CD4-positive, alpha-beta T cell (primary cell): Measurements from ENCODE around the gene TAS2R40. TPM values are rescaled to one million over a fixed set of nuclear protein-coding genes. Genes with fewer than 3 reads are reported as not detected.

Experiments
- ATAC-seq: fragments of 200-7000 bp; cut with Tn5 transposase; one replicate; pipeline ENCODE4 v1.10.0; 2022; ENCODE audit warnings: mild to moderate bottlenecking; ENCODE audit not compliant: poor library complexity
- CTCF ChIA-PET: fragments of 350-600 bp; sonication (Branson Sonifier 250); formaldehyde crosslinking; loops from one replicate; lab custom pipeline; 2021; ENCODE audit warnings: antibody characterized with exemption, inconsistent platforms; lab: Charles Lee
- POLR2A ChIA-PET: fragments of 350-600 bp; sonication (Branson Sonifier 250); formaldehyde crosslinking; loops from one replicate; lab custom pipeline; 2021; ENCODE audit warnings: antibody characterized with exemption, inconsistent platforms; lab: Charles Lee
- DNase-seq, 14 experiments: peaks; one replicate each; pipeline ENCODE4 v3.0.0-alpha.2; 2013 to 2020; ENCODE audit warnings: mixed read lengths in 2 of 14
- H3K27ac ChIP-seq, 2 donors: one replicate each; pipeline versions ENCODE4 v1.5.1 to v1.7.0; 2013; ENCODE audit warnings: low read length in 2 of 2, low read depth in 1 of 2, mild to moderate bottlenecking in 1 of 2
- H3K27me3 ChIP-seq, 2 experiments: 1 replicate in 1 of 2; 2 replicates in 1 of 2; pipeline versions ENCODE4 v1.6.1 to v1.7.0; 2013; ENCODE audit warnings: low read length in 2 of 2, control low read depth in 1 of 2, mild to moderate bottlenecking in 1 of 2, moderate library complexity in 1 of 2; ENCODE audit not compliant: insufficient read depth in 2 of 2, control insufficient read depth in 1 of 2
- H3K36me3 ChIP-seq: one replicate; pipeline ENCODE4 v1.6.1; 2013; ENCODE audit warnings: low read length, control low read depth; ENCODE audit not compliant: insufficient read depth
- H3K4me1 ChIP-seq: one replicate; pipeline ENCODE4 v1.6.1; 2013; ENCODE audit warnings: low read length, control low read depth; ENCODE audit not compliant: insufficient read depth
- H3K4me3 ChIP-seq: one replicate; pipeline ENCODE4 v1.5.1; 2013; ENCODE audit warnings: mild to moderate bottlenecking, low read length, moderate library complexity
- H3K9me3 ChIP-seq, 2 experiments: 1 replicate in 1 of 2; 2 replicates in 1 of 2; pipeline versions ENCODE4 v1.6.1 to v1.7.0; 2013; ENCODE audit warnings: low read length in 2 of 2, mild to moderate bottlenecking in 2 of 2, control low read depth in 1 of 2, moderate library complexity in 1 of 2; ENCODE audit not compliant: control insufficient read depth in 1 of 2, insufficient read depth in 1 of 2
- H3K27ac Mint-ChIP-seq: one replicate; pipeline ENCODE4 v1.8.0; 2020; ENCODE audit warnings: mixed read lengths
- H3K27me3 Mint-ChIP-seq: one replicate; pipeline ENCODE4 v1.8.0; 2021; ENCODE audit warnings: mixed read lengths
- H3K36me3 Mint-ChIP-seq: one replicate; pipeline ENCODE4 v1.8.0; 2021; ENCODE audit warnings: low read depth, mixed read lengths
- H3K4me1 Mint-ChIP-seq: one replicate; pipeline ENCODE4 v1.8.0; 2021; ENCODE audit warnings: low read depth, mixed read lengths
- H3K4me3 Mint-ChIP-seq: one replicate; pipeline ENCODE4 v1.8.0; 2020; ENCODE audit warnings: mild to moderate bottlenecking, mixed read lengths
- H3K9me3 Mint-ChIP-seq: one replicate; pipeline ENCODE4 v1.8.0; 2020; ENCODE audit warnings: mixed read lengths
- CTCF ChIP-seq: fragments of 200-600 bp; IDR thresholded peaks from one replicate; pipeline ENCODE4 v1.8.0; 2022; ENCODE audit warnings: antibody characterized with exemption, mild to moderate bottlenecking
- intact Hi-C, 2 experiments: fragments of 100-400 bp; cut with DNase I in 1 of 2; cut with micrococcal nuclease in 1 of 2; formaldehyde crosslinking; loops; one replicate each; pipeline versions ENCODE4 v1.15.1 to v1.9.0; 2023 to 2025; cut with DNase I, micrococcal nuclease
- total RNA-seq, 174 experiments: library from RNA in 2 of 174; stranded (reverse) in 2 of 174; gene quantifications; one replicate each; pipeline ENCODE4 v1.2.3 and lab custom pipeline; 2021 to 2026

Gene TAS2R40
- total RNA-seq, 2 experiments from 2014 or later = not detected

- Mint-ChIP-seq H3K27ac (no peak overlapping the region), H3K27me3 (peaks cover 13% of the 10 kb centered on the region), H3K4me3 (no peak overlapping the region), H3K36me3 (no peaks in the 10 kb centered on the region), H3K9me3 (no peaks in the 10 kb centered on the region), H3K4me1 (no peaks in the 10 kb centered on the region)
- Histone ChIP-seq H3K36me3 (no peaks in the 10 kb centered on the region), H3K4me1 (no peaks in the 10 kb centered on the region), H3K27ac (no peak overlapping the region), H3K4me3 (no peak overlapping the region), H3K9me3 (no peaks in the 10 kb centered on the region), H3K27me3 (peaks cover 0 to 6% of the 10 kb centered on the region in 2 experiments)
- no peak for ATAC-seq
- no peak for TF ChIP-seq CTCF
- ChIA-PET POLR2A (no interaction called here), CTCF (interaction anchor here (1.6 kb wide), 1 partner anchor 9 kb away, joined by 9 read pairs; no protein-coding TSS in a partner anchor)
- DNase-seq = no peak
- intact Hi-C loops = no loop called here
Observed at GRCh38 chr7:143223784-143224183, 1.9 kb downstream of the TAS2R40 start.

- no peaks in the 10 kb centered on the region for H3K9me3 ChIP-seq
- Mint-ChIP-seq H3K36me3 (no peaks in the 10 kb centered on the region), H3K9me3 (no peaks in the 10 kb centered on the region), H3K4me1 (no peaks in the 10 kb centered on the region), H3K27ac (no peak overlapping the region), H3K4me3 (no peak overlapping the region), H3K27me3 (peaks cover 13% of the 10 kb centered on the region)
- H3K4me1 ChIP-seq = no peaks in the 10 kb centered on the region
- no peak overlapping the region for H3K4me3 ChIP-seq
- peaks cover 0 to 6% of the 10 kb centered on the region in 2 experiments for H3K27me3 ChIP-seq
- no peak for ATAC-seq
- H3K36me3 ChIP-seq = no peaks in the 10 kb centered on the region
- TF ChIP-seq CTCF = no peak
- DNase-seq = no peak
- POLR2A ChIA-PET = no interaction called here
- CTCF ChIA-PET = no interaction called here
- intact Hi-C loops = no loop called here
- no peak overlapping the region for H3K27ac ChIP-seq
Observed at GRCh38 chr7:143225047-143225446, 3.2 kb downstream of the TAS2R40 start.

GRCh38 chr7:143227806-143228205 lies 6.0 kb downstream of the TAS2R40 start:
- no peaks in the 10 kb centered on the region for H3K4me1 ChIP-seq
- no peaks in the 10 kb centered on the region for H3K36me3 Mint-ChIP-seq
- H3K27ac Mint-ChIP-seq = no peak overlapping the region
- H3K4me3 Mint-ChIP-seq = no peak overlapping the region
- no peaks in the 10 kb centered on the region for H3K36me3 ChIP-seq
- ChIA-PET POLR2A (no interaction called here), CTCF (interaction anchor here (1.0 kb wide), 1 partner anchor 13 kb away, joined by 4 read pairs; no protein-coding TSS in a partner anchor)
- H3K27me3 Mint-ChIP-seq = peaks cover 2% of the 10 kb centered on the region
- no peaks in the 10 kb centered on the region for H3K4me1 Mint-ChIP-seq
- no peak for ATAC-seq
- no peak overlapping the region for H3K4me3 ChIP-seq
- no peaks in the 10 kb centered on the region for H3K27me3 ChIP-seq
- H3K9me3 Mint-ChIP-seq = no peaks in the 10 kb centered on the region
- no peaks in the 10 kb centered on the region for H3K9me3 ChIP-seq
- intact Hi-C loops = no loop called here
- DNase-seq = no peak
- TF ChIP-seq CTCF = no peak
- H3K27ac ChIP-seq = no peak overlapping the region
